ENCODE results near the gene PCGF3.

- no peak for TF ChIP-seq CTCF (IDR thresholded peaks at IDR 0.05)
- no peak for TF ChIP-seq ZFX (IDR thresholded peaks at IDR 0.05; ENCODE audit: borderline replicate concordance)
These were observed 24.5 kb upstream of the PCGF3 start for GRCh38 chr4:680928-681645.

Data from 22Rv1 (cell line).